ENCODE results near the gene LARP4B.
"Not testable (repeated sequence)": the region's sequence is repeated elsewhere in the genome, so short reads cannot be mapped to it uniquely, and the experiment has no call there.

LARP4B gene

DNA sequence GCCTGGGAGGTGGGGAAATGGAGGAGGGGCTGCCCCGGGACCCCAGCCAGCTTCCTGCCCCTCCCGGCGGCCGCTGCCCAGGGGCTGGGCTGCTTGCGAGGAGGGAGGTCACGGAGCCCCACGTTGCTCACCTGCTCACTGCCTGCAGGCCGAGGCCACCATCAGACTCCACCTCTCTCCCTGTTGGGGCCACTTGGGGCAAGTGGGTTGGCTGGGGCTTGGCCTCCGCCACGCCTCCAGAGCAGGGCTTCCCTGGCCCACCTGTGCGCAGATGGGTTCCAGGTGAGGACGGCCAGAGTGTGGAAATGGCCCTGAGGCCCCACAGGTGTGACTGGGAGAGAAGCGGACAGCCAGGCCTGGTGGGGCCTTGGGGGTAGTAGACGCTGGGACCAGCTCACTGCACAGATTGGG, 159.3 kb downstream of the LARP4B start:
- H3K4me2 ChIP-seq (ENCODE audit: low read length, poor library complexity, severe bottlenecking): no peak overlapping the region
- H3K4ac ChIP-seq (ENCODE audit: low read depth in 1 of 2, low read length in 2 of 2): no peak overlapping the region
- peaks cover 15% of the 10 kb centered on the region for H3K4me1 ChIP-seq (ENCODE audit: control insufficient read depth, insufficient read depth, low read depth, low read length)
- H2BK5ac ChIP-seq (ENCODE audit: low read depth, low read length, poor library complexity, severe bottlenecking): no peak overlapping the region
- no peak overlapping the region for H3K18ac ChIP-seq (ENCODE audit: low read depth in 1 of 2, low read length in 2 of 2)
- H3K23ac ChIP-seq (ENCODE audit: low read length in 2 of 2): no peak overlapping the region
- no peak overlapping the region for H3K9ac ChIP-seq (ENCODE audit: low read length)
- H3K14ac ChIP-seq (ENCODE audit: low read length in 2 of 2): no peak overlapping the region
- H3K79me1 ChIP-seq (replicated peaks; ENCODE audit: low read length, poor library complexity, severe bottlenecking): no peaks in the 10 kb centered on the region
- H2AFZ ChIP-seq (ENCODE audit: low read depth, low read length): no peak overlapping the region
- H4K91ac ChIP-seq (ENCODE audit: low read length): no peak overlapping the region
- H3K9me3 ChIP-seq (ENCODE audit: control insufficient read depth, low read length): peaks cover 17% of the 10 kb centered on the region
- H2BK120ac ChIP-seq (ENCODE audit: low read depth, low read length): no peak overlapping the region
- H3K4me3 ChIP-seq (ENCODE audit: insufficient read depth in 1 of 2, low read depth in 1 of 2, low read length in 2 of 2): no peak overlapping the region
- no peak overlapping the region for H2BK12ac ChIP-seq (ENCODE audit: low read length in 2 of 2)
- DNase-seq: no peak
- no peak overlapping the region for H4K8ac ChIP-seq (ENCODE audit: low read length)
- WGBS: 72% methylated on average over 8 of the region's 14 CpGs
- no peak overlapping the region for H2BK15ac ChIP-seq (ENCODE audit: low read depth, poor library complexity, severe bottlenecking)
- no peak overlapping the region for H3K27ac ChIP-seq (ENCODE audit: low read length, poor library complexity, severe bottlenecking)
- no peaks in the 10 kb centered on the region for H3K36me3 ChIP-seq (ENCODE audit: control insufficient read depth in 1 of 2, insufficient read depth in 2 of 2, low read depth in 1 of 2, low read length in 2 of 2)
- H2AK5ac ChIP-seq (ENCODE audit: low read length, severe bottlenecking): no peak overlapping the region
- peaks cover 0 to 15% of the 10 kb centered on the region in 2 experiments for H3K27me3 ChIP-seq (ENCODE audit: control insufficient read depth in 1 of 2, insufficient read depth in 1 of 2, low read length in 2 of 2)

DNA sequence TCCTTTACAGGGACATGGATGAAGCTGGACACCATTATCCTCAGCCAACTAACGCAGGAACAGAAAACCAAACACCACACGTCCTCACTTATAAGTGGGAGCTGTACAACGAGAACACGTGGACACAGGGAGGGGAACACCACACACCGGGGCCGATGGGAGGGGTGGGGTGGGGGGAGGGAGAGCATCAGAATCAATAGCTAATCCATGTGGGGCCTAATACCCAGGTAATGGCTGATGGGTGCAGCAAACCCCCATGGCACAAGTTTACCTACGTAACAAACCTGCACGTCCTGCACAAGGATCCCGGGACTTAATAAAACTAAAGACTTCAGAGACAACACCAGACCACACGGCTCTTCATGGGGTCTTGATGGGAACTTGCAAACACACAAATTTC, 159.9 kb downstream of the LARP4B start:
- Histone ChIP-seq H3K9ac (ENCODE audit: low read length) (no peak overlapping the region), H3K4me3 (ENCODE audit: insufficient read depth in 1 of 2, low read depth in 1 of 2, low read length in 2 of 2) (no peak overlapping the region), H2BK120ac (ENCODE audit: low read depth, low read length) (no peak overlapping the region), H3K14ac (ENCODE audit: low read length in 2 of 2) (no peak overlapping the region), H3K27me3 (ENCODE audit: control insufficient read depth in 1 of 2, insufficient read depth in 1 of 2, low read length in 2 of 2) (peaks cover 0 to 12% of the 10 kb centered on the region in 2 experiments), H3K4me1 (ENCODE audit: control insufficient read depth, insufficient read depth, low read depth, low read length) (peaks cover 10% of the 10 kb centered on the region), H2AFZ (ENCODE audit: low read depth, low read length) (no peak overlapping the region), H3K4ac (ENCODE audit: low read depth in 1 of 2, low read length in 2 of 2) (no peak overlapping the region), H3K4me2 (ENCODE audit: low read length, poor library complexity, severe bottlenecking) (no peak overlapping the region), H3K18ac (ENCODE audit: low read depth in 1 of 2, low read length in 2 of 2) (no peak overlapping the region), H2BK12ac (ENCODE audit: low read length in 2 of 2) (no peak overlapping the region), H3K27ac (ENCODE audit: low read length, poor library complexity, severe bottlenecking) (no peak overlapping the region), H2BK15ac (ENCODE audit: low read depth, poor library complexity, severe bottlenecking) (no peak overlapping the region), H3K23ac (ENCODE audit: low read length in 2 of 2) (no peak overlapping the region), H3K9me3 (ENCODE audit: control insufficient read depth, low read length) (peaks cover 21% of the 10 kb centered on the region), H2AK5ac (ENCODE audit: low read length, severe bottlenecking) (no peak overlapping the region), H3K36me3 (ENCODE audit: control insufficient read depth in 1 of 2, insufficient read depth in 2 of 2, low read depth in 1 of 2, low read length in 2 of 2) (no peaks in the 10 kb centered on the region), H4K91ac (ENCODE audit: low read length) (no peak overlapping the region), H3K79me1 (replicated peaks; ENCODE audit: low read length, poor library complexity, severe bottlenecking) (no peaks in the 10 kb centered on the region), H4K8ac (ENCODE audit: low read length) (no peak overlapping the region), H2BK5ac (ENCODE audit: low read depth, low read length, poor library complexity, severe bottlenecking) (no peak overlapping the region)
- 97% methylated on average over 8 of the region's 10 CpGs for WGBS
- peak; percentile 4 for DNase-seq

DNA sequence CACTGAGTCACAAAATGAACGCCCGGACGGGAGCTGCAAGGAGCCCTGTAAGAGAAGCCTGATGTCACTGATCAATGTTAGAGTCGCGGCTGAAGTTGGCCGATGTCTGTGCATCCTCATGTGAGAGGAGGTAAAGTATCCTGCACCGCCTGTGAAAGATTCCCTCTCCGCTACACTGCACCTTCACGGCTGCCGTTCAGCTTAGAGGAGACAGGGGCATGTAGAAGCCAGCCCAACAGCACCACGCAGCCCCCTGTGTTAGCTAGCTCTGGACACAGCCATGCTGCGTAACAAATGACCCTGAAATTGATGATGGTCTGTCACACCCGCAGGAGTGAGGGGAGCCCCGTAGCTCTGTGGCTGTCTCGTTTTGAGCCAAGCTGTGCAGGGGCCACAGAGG, 160.5 kb downstream of the LARP4B start:
- H3K14ac ChIP-seq (ENCODE audit: low read length in 2 of 2): no peak overlapping the region
- H2AK5ac ChIP-seq (ENCODE audit: low read length, severe bottlenecking): no peak overlapping the region

DNA sequence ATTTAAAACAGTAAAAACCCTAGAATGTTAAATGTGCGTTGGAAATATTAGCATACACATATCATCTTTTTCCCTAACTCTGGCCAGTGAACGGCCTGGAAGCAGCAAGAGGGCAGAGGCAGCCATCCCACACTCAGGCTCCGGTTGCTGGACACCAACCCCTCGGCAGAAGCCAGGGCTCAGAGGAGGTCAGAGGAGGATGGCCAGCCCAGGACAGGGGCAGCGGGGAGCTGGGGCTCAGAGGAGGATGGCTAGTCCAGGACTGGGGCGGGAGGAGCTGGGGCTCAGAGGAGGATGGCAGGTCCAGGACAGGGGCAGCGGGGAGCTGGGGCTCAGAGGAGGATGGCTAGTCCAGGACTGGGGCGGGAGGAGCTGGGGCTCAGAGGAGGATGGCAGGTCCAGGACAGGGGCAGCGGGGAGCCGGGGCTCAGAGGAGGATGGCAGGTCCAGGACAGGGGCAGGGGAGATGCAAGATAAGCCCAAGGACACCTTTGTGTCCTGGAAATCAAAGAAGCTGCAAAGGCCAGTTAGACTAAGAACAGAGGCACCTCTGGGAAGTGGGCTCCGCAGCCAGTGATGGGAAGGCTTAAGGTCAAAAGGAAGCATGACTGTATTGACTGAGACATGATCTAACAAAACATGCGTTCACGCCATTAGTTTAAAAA, 161.3 kb downstream of the LARP4B start:
- H3K4me1 ChIP-seq (ENCODE audit: control insufficient read depth, insufficient read depth, low read depth, low read length); H3K4me2 ChIP-seq (ENCODE audit: low read length, poor library complexity, severe bottlenecking): not testable (repeated sequence)
- WGBS: 90% methylated on average over 11 of the region's 13 CpGs

More for the DNA sequence above, 160.5 kb downstream of the LARP4B start:
- no peak overlapping the region for H3K9ac ChIP-seq (ENCODE audit: low read length)
- no peak overlapping the region for H2BK120ac ChIP-seq (ENCODE audit: low read depth, low read length)
- 95% methylated on average over 15 of the region's 15 CpGs for WGBS
- H4K8ac ChIP-seq (ENCODE audit: low read length): no peak overlapping the region
- H2BK15ac ChIP-seq (ENCODE audit: low read depth, poor library complexity, severe bottlenecking): no peak overlapping the region
- DNase-seq: no peak
- no peak overlapping the region for H3K4ac ChIP-seq (ENCODE audit: low read depth in 1 of 2, low read length in 2 of 2)
- H4K91ac ChIP-seq (ENCODE audit: low read length): no peak overlapping the region
- H3K79me1 ChIP-seq (replicated peaks; ENCODE audit: low read length, poor library complexity, severe bottlenecking): no peaks in the 10 kb centered on the region
- H3K27ac ChIP-seq (ENCODE audit: low read length, poor library complexity, severe bottlenecking): no peak overlapping the region
- no peak overlapping the region for H3K23ac ChIP-seq (ENCODE audit: low read length in 2 of 2)
- no peak overlapping the region for H3K4me3 ChIP-seq (ENCODE audit: insufficient read depth in 1 of 2, low read depth in 1 of 2, low read length in 2 of 2)
- no peak overlapping the region for H3K4me2 ChIP-seq (ENCODE audit: low read length, poor library complexity, severe bottlenecking)
- no peak overlapping the region for H2BK5ac ChIP-seq (ENCODE audit: low read depth, low read length, poor library complexity, severe bottlenecking)
- peaks cover 0 to 9% of the 10 kb centered on the region in 2 experiments for H3K27me3 ChIP-seq (ENCODE audit: control insufficient read depth in 1 of 2, insufficient read depth in 1 of 2, low read length in 2 of 2)
- H3K18ac ChIP-seq (ENCODE audit: low read depth in 1 of 2, low read length in 2 of 2): no peak overlapping the region
- no peak overlapping the region for H2BK12ac ChIP-seq (ENCODE audit: low read length in 2 of 2)
- peaks cover 10% of the 10 kb centered on the region for H3K4me1 ChIP-seq (ENCODE audit: control insufficient read depth, insufficient read depth, low read depth, low read length)
- no peaks in the 10 kb centered on the region for H3K36me3 ChIP-seq (ENCODE audit: control insufficient read depth in 1 of 2, insufficient read depth in 2 of 2, low read depth in 1 of 2, low read length in 2 of 2)
- peaks cover 21% of the 10 kb centered on the region for H3K9me3 ChIP-seq (ENCODE audit: control insufficient read depth, low read length)
- H2AFZ ChIP-seq (ENCODE audit: low read depth, low read length): no peak overlapping the region

More for the DNA sequence above, 161.3 kb downstream of the LARP4B start:
- H3K27me3 ChIP-seq (ENCODE audit: control insufficient read depth in 1 of 2, insufficient read depth in 1 of 2, low read length in 2 of 2); H2BK12ac ChIP-seq (ENCODE audit: low read length in 2 of 2); H4K8ac ChIP-seq (ENCODE audit: low read length); H3K36me3 ChIP-seq (ENCODE audit: control insufficient read depth in 1 of 2, insufficient read depth in 2 of 2, low read depth in 1 of 2, low read length in 2 of 2); H2AFZ ChIP-seq (ENCODE audit: low read depth, low read length); H2AK5ac ChIP-seq (ENCODE audit: low read length, severe bottlenecking); DNase-seq; H3K23ac ChIP-seq (ENCODE audit: low read length in 2 of 2); H3K9ac ChIP-seq (ENCODE audit: low read length); H3K18ac ChIP-seq (ENCODE audit: low read depth in 1 of 2, low read length in 2 of 2); H3K79me1 ChIP-seq (replicated peaks; ENCODE audit: low read length, poor library complexity, severe bottlenecking); H2BK5ac ChIP-seq (ENCODE audit: low read depth, low read length, poor library complexity, severe bottlenecking); H3K4me3 ChIP-seq (ENCODE audit: insufficient read depth in 1 of 2, low read depth in 1 of 2, low read length in 2 of 2); H2BK15ac ChIP-seq (ENCODE audit: low read depth, poor library complexity, severe bottlenecking); H3K14ac ChIP-seq (ENCODE audit: low read length in 2 of 2); H4K91ac ChIP-seq (ENCODE audit: low read length); H3K4ac ChIP-seq (ENCODE audit: low read depth in 1 of 2, low read length in 2 of 2); H3K27ac ChIP-seq (ENCODE audit: low read length, poor library complexity, severe bottlenecking); H2BK120ac ChIP-seq (ENCODE audit: low read depth, low read length): not testable (repeated sequence)
- H3K9me3 ChIP-seq (ENCODE audit: control insufficient read depth, low read length): peaks cover 23% of the 10 kb centered on the region

Measured in mesenchymal stem cell (in vitro differentiated cells and primary cell).